ENCODE measurements around the gene VANGL1. TPM values are rescaled to one million over a fixed set of nuclear protein-coding genes. Genes with fewer than 3 reads are reported as not detected.

Gene VANGL1
- total RNA-seq, 1 experiment from 2014 or later, result 13.6 TPM

GRCh38 chr1:115647047-115647446 is 5.3 kb downstream of the VANGL1 start:
- Histone ChIP-seq H3K4me1 (ENCODE audit: insufficient read depth, low read length) (peaks cover 19% of the 10 kb centered on the region; the same call in 1 of the 2 replicates), H4K8ac (replicated peaks; ENCODE audit: insufficient read length, low read depth, low read length) (no peak overlapping the region), H2AFZ (ENCODE audit: low read length) (no peak overlapping the region), H2BK15ac (ENCODE audit: low read depth, low read length) (no peak overlapping the region), H2BK20ac (ENCODE audit: low read depth, low read length, poor library complexity, severe bottlenecking) (no peak overlapping the region), H3K4me2 (ENCODE audit: insufficient read depth, insufficient read length, low read length) (no peak overlapping the region), H4K5ac (ENCODE audit: insufficient read length, low read depth, low read length) (no peak overlapping the region), H2BK120ac (ENCODE audit: low read depth, low read length, poor library complexity, severe bottlenecking) (no peak overlapping the region), H3K23me2 (ENCODE audit: insufficient read length, low read depth, low read length, poor library complexity, severe bottlenecking) (peaks cover 7% of the 10 kb centered on the region), H2AK5ac (ENCODE audit: insufficient read length, low read length) (no peak overlapping the region), H2BK5ac (ENCODE audit: insufficient read length, low read length) (no peak overlapping the region), H3K18ac (ENCODE audit: insufficient read length, low read depth, low read length) (no peak overlapping the region), H4K20me1 (ENCODE audit: control insufficient read depth, insufficient read depth, insufficient read length) (no peaks in the 10 kb centered on the region), H4K91ac (ENCODE audit: insufficient read length, low read depth, low read length) (no peak overlapping the region), H3K79me2 (ENCODE audit: insufficient read depth, low read length) (peaks cover 3% of the 10 kb centered on the region; the same call in 1 of the 2 replicates), H3K23ac (ENCODE audit: insufficient read length, low read depth, low read length) (no peak overlapping the region), H3K9ac (ENCODE audit: extremely low read depth, insufficient read length, low read length) (no peak overlapping the region), H3K27me3 (ENCODE audit: insufficient read depth, low read length) (no peaks in the 10 kb centered on the region; the same call in 1 of the 2 replicates), H3K27ac (ENCODE audit: insufficient read length, low read depth, low read length) (no peak overlapping the region), H3K56ac (ENCODE audit: insufficient read length, low read depth, low read length) (no peak overlapping the region), H3K14ac (ENCODE audit: insufficient read depth, low read length) (no peak overlapping the region), H2BK12ac (ENCODE audit: insufficient read length, low read depth, low read length) (no peak overlapping the region), H3T11ph (ENCODE audit: low read length) (no peak overlapping the region), H3K9me3 (ENCODE audit: control insufficient read depth, low read depth, low read length) (no peaks in the 10 kb centered on the region), H3K4ac (ENCODE audit: low read depth, low read length) (no peak overlapping the region), H3K79me1 (ENCODE audit: insufficient read depth, low read depth, low read length, poor library complexity, severe bottlenecking) (peaks cover 5% of the 10 kb centered on the region)
- H3K36me3 Mint-ChIP-seq (ENCODE audit: insufficient read depth in 1 of 3, low read depth in 3 of 3), result peaks cover under 1 to 8% (median 7%) of the 10 kb centered on the region in 3 experiments; a peak in 6 of 7 replicates
- DNase-seq, result no peak
- H3K4me1 Mint-ChIP-seq, result peaks cover 11 to 23% of the 10 kb centered on the region in 2 experiments
- H3K27me3 Mint-ChIP-seq (ENCODE audit: low read depth), result no peaks in the 10 kb centered on the region
- H3K9me3 Mint-ChIP-seq, result no peaks in the 10 kb centered on the region
- H3K4me3 Mint-ChIP-seq, result no peak overlapping the region
- no peak for TF ChIP-seq CTCF (conservative IDR thresholded peaks at IDR 0.05)
- H3K27ac Mint-ChIP-seq, result no peak overlapping the region
- WGBS (ENCODE audit: extremely low coverage, insufficient read length, low lambda C conversion rate), result no CpG with 5 or more reads among the region's 2 CpGs

All from H9 (cell line).